GM12878 (cell line): ENCODE results near the gene PRDM12. TPM values are rescaled to one million over a fixed set of nuclear protein-coding genes. Genes with fewer than 3 reads are reported as not detected.

Experiments
- ATAC-seq: fragments of 200-7000 bp; cut with Tn5 transposase; 3 replicates; pipeline ENCODE4 v1.9.1; 2020; ENCODE audit warnings: mild to moderate bottlenecking, moderate library complexity
- BruUV-seq: library from RNA; stranded (reverse); fragments of 400-500 nt; replicated peaks from 2 replicates; lab custom pipeline; 2021; lab: Mats Ljungman, UMichigan
- CTCF ChIA-PET: fragments of 300-600 bp; sonication (Branson Sonifier 250); formaldehyde crosslinking; extraction: SDS; loops from one replicate; lab custom pipeline; 2021; ENCODE audit warnings: inconsistent platforms; lab: Yijun Ruan, JAX
- POLR2A ChIA-PET: fragments of 350-600 bp; formaldehyde crosslinking; extraction: SDS; loops from one replicate; lab custom pipeline; 2021; ENCODE audit warnings: inconsistent platforms; lab: Charles Lee
- RAD21 ChIA-PET: fragments of 300-600 bp; sonication (Branson Sonifier 250); formaldehyde crosslinking; loops from one replicate; lab custom pipeline; 2023; ENCODE audit warnings: antibody characterized with exemption; ENCODE audit not compliant: unreplicated experiment; lab: Charles Lee
- SMC1A ChIA-PET: fragments of 300-600 bp; sonication (Branson Sonifier 250); formaldehyde crosslinking; loops from one replicate; lab custom pipeline; 2023; ENCODE audit not compliant: unreplicated experiment, uncharacterized antibody; lab: Charles Lee
- DNase-seq: peaks from one replicate; pipeline ENCODE4 v3.0.0-alpha.2; 2011; ENCODE audit warnings: low read depth, low spot score
- FAIRE-seq: peaks from 3 replicates; lab custom pipeline; 2011; peaks lifted over from hg19 to GRCh38; lab: Jason Lieb, UNC
- H2AFZ ChIP-seq: 2 replicates; pipeline ENCODE4 v1.6.0; 2011; ENCODE audit warnings: low read depth, low read length, control low read depth; ENCODE audit not compliant: control insufficient read depth
- H3K27ac ChIP-seq: 2 replicates; pipeline ENCODE4 v1.5.1; 2011; ENCODE audit warnings: control low read depth; ENCODE audit not compliant: control insufficient read depth, insufficient read depth
- H3K27me3 ChIP-seq, 2 experiments: replicated peaks in 1 of 2; 2 replicates each; pipeline versions ENCODE4 v1.6.0 to v1.6.1; 2011; ENCODE audit warnings: low read length in 1 of 2; ENCODE audit not compliant: control insufficient read depth in 2 of 2, insufficient read depth in 2 of 2
- H3K36me3 ChIP-seq, 2 experiments: 2 replicates each; pipeline ENCODE4 v1.5.1; 2011; ENCODE audit warnings: low read length in 1 of 2; ENCODE audit not compliant: control insufficient read depth in 2 of 2, insufficient read depth in 2 of 2
- H3K4me1 ChIP-seq: 2 replicates; pipeline ENCODE4 v1.6.1; 2011; ENCODE audit warnings: mild to moderate bottlenecking, low read length, moderate library complexity, mixed read lengths; ENCODE audit not compliant: control insufficient read depth, insufficient read depth
- H3K4me2 ChIP-seq: 2 replicates; pipeline ENCODE4 v1.6.0; 2011; ENCODE audit warnings: control low read depth; ENCODE audit not compliant: control insufficient read depth, insufficient read depth
- H3K4me3 ChIP-seq: fragments of 200-600 bp; sonication (generic); 2 replicates; pipeline ENCODE4 v1.5.1; 2016
- H3K79me2 ChIP-seq: 2 replicates; pipeline ENCODE4 v1.6.0; 2011; ENCODE audit warnings: low read length; ENCODE audit not compliant: control insufficient read depth, insufficient read depth
- H3K9ac ChIP-seq: 2 replicates; pipeline ENCODE4 v1.8.0; 2011; ENCODE audit warnings: low read length, control low read depth, mixed read lengths; ENCODE audit not compliant: control insufficient read depth, insufficient read depth
- H3K9me3 ChIP-seq: replicated peaks from 3 replicates; pipeline ENCODE4 v1.5.1; 2011; ENCODE audit warnings: mild to moderate bottlenecking, low read length; ENCODE audit not compliant: control insufficient read depth, insufficient read depth
- H4K20me1 ChIP-seq: 2 replicates; pipeline ENCODE4 v1.6.0; 2011; ENCODE audit not compliant: control insufficient read depth, insufficient read depth
- BCL11A ChIP-seq: IDR thresholded peaks from 2 replicates; pipeline ENCODE4 v1.6.1; 2011; ENCODE audit warnings: low read depth, low read length
- BHLHE40 ChIP-seq, 2 experiments: fragments of 450-650 bp in 1 of 2; IDR thresholded peaks; 2 replicates each; pipeline ENCODE4 v1.6.1; 2011 to 2017; ENCODE audit warnings: low read depth in 2 of 2, borderline replicate concordance in 1 of 2, improper control_type of control experiment in 1 of 2, low read length in 1 of 2, mild to moderate bottlenecking in 1 of 2
- CREM ChIP-seq: IDR thresholded peaks from 2 replicates; pipeline ENCODE4 v1.6.1; 2014; ENCODE audit warnings: antibody characterized with exemption, low read depth
- FOS ChIP-seq: IDR thresholded peaks from 3 replicates; pipeline ENCODE4 v1.6.1; 2011; ENCODE audit warnings: borderline replicate concordance; ENCODE audit not compliant: insufficient read length; ENCODE audit errors: extremely low read depth
- IRF4 ChIP-seq: IDR thresholded peaks from 2 replicates; pipeline ENCODE4 v1.6.1; 2011; ENCODE audit warnings: low read depth, low read length
- MTA3 ChIP-seq: IDR thresholded peaks from 2 replicates; pipeline ENCODE4 v1.6.1; 2012; ENCODE audit warnings: low read length, inconsistent platforms, borderline replicate concordance
- MXI1 ChIP-seq: fragments of 150-350 bp; IDR thresholded peaks from 2 replicates; pipeline ENCODE4 v1.6.1; 2011; ENCODE audit warnings: low read depth, mild to moderate bottlenecking, inconsistent platforms, low read length, improper control_type of control experiment
- NFYB ChIP-seq: IDR thresholded peaks from 2 replicates; pipeline ENCODE4 v1.6.1; 2011; ENCODE audit warnings: low read depth, mild to moderate bottlenecking, low read length, improper control_type of control experiment, moderate library complexity; ENCODE audit not compliant: insufficient read depth
- RUNX3 ChIP-seq: IDR thresholded peaks from 2 replicates; pipeline ENCODE4 v1.6.1; 2012; ENCODE audit warnings: low read length, inconsistent platforms
- SIX5 ChIP-seq: IDR thresholded peaks from 2 replicates; pipeline ENCODE4 v1.6.1; 2011; ENCODE audit warnings: mild to moderate bottlenecking, low read depth, low read length, moderate library complexity; ENCODE audit not compliant: severe bottlenecking
- SUPT20H ChIP-seq: IDR thresholded peaks from 2 replicates; pipeline ENCODE4 v1.6.1; 2011; ENCODE audit warnings: low read depth, mild to moderate bottlenecking, low read length, moderate library complexity, borderline replicate concordance; ENCODE audit not compliant: control insufficient read depth
- ZBTB11 ChIP-seq: fragments of 450-650 bp; formaldehyde crosslinking; IDR thresholded peaks from 2 replicates; pipeline ENCODE4 v1.5.0; 2022; ENCODE audit warnings: mild to moderate bottlenecking, missing genetic modification characterization
- ZNF24 ChIP-seq: fragments of 450-650 bp; IDR thresholded peaks from 2 replicates; pipeline ENCODE4 v1.6.1; 2017; ENCODE audit warnings: antibody characterized with exemption, mild to moderate bottlenecking
- ZNF274 ChIP-seq: IDR thresholded peaks from one replicate; pipeline ENCODE4 v1.8.0; 2011; ENCODE audit not compliant: insufficient read length, insufficient read depth
- WGBS: methylation state at CpG from one replicate; pipeline ENCODE4 v1.1.6; 2016; ENCODE audit warnings: low lambda C conversion rate; ENCODE audit not compliant: insufficient replicate concordance, insufficient coverage; ENCODE audit errors: missing lambda C conversion rate; 5-methylcytosine and 5-hydroxymethylcytosine counted together
- in situ Hi-C: fragments of 300-500 bp; cut with MboI; formaldehyde crosslinking; loops from 9 replicates; pipeline ENCODE4 v1.14.3; 2018; ENCODE audit warnings: mixed read lengths
- intact Hi-C: fragments of 100-400 bp; cut with micrococcal nuclease; formaldehyde crosslinking; loops from one replicate; pipeline ENCODE4 v1.14.2; 2022; ENCODE audit not compliant: unreplicated experiment
- polyA plus RNA-seq, 11 experiments: library from polyadenylated mRNA; depleted of rRNA in 4 of 11; unstranded in 6 of 11; stranded (reverse) in 5 of 11; fragments of >200 nt; fragmentation: Nextera tagmentation in 4 of 11; fragmentation: Illumina TruSeq in 1 of 11; extraction: Ambion mirVana in 4 of 11; extraction: Trizol in 1 of 11; gene quantifications; 1 replicate in 1 of 11; 2 replicates in 10 of 11; pipeline versions ENCODE4 v1.2.1 to v1.2.3, GENCODE V29; 2011 to 2016; ENCODE audit warnings: inconsistent platforms in 2 of 11, missing spikeins in 2 of 11, low read depth in 1 of 11
- total RNA-seq, 4 experiments: library from RNA; depleted of rRNA in 3 of 4; stranded (reverse); fragments of >200 nt in 3 of 4; fragmentation: Illumina TruSeq in 1 of 4; extraction: Trizol in 1 of 4; gene quantifications; 2 replicates each; pipeline versions ENCODE4 v1.2.1 to v1.2.3, GENCODE V29; 2013 to 2021
- TF ChIP-seq, protein P1 (sequence below): IDR thresholded peaks from 2 replicates; pipeline ENCODE4 v1.6.1; 2011; ENCODE audit warnings: low read depth, low read length, improper control_type of control experiment, borderline replicate concordance
- TF ChIP-seq, protein P2 (sequence below): fragments of 450-650 bp; IDR thresholded peaks from 2 replicates; pipeline ENCODE4 v1.6.1; 2016; ENCODE audit warnings: mild to moderate bottlenecking
- TF ChIP-seq, protein P3 (sequence below): IDR thresholded peaks from 2 replicates; pipeline ENCODE4 v1.6.1; 2011; ENCODE audit warnings: mild to moderate bottlenecking, low read depth, low read length, moderate library complexity; ENCODE audit not compliant: insufficient replicate concordance

PRDM12 gene
- total and polyA plus RNA-seq, 10 of the 15 experiments (the other 5 are each of a cell fraction or from before 2014, with no cell fraction given) = not detected

DNA sequence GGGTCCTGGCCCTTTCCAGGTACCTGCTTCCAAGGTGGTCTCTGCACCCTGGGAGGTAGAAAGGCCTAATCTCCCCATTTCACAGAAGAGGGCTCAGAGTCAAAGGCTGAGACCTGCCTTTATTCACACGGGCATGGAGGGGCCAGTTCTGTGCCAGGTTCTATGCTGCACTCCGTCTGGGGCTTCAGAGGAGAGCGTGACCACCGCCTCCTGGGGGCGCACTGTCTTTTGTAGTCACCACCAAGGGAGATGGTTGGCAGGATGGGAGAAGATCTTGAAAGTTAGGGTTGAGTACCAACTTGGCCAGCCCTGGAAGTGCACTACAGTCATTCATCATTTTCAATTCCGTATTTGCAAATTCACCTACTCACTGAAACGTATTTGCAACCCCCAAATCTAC, 23.7 kb upstream of the PRDM12 start:
- no peak overlapping the region for H3K27ac ChIP-seq
- RAD21 ChIA-PET = no interaction called here
- H3K4me1 ChIP-seq = no peaks in the 10 kb centered on the region
- ATAC-seq (no peak), FAIRE-seq (no peak), DNase-seq (no peak)
- CTCF ChIA-PET = no interaction called here
- H2AFZ ChIP-seq = no peak overlapping the region
- BruUV-seq = no TSS peak
- no peak overlapping the region for H3K4me3 ChIP-seq
- H3K9ac ChIP-seq = no peak overlapping the region
- H3K27me3 ChIP-seq = no peaks in the 10 kb centered on the region
- POLR2A ChIA-PET = no interaction called here
- no peaks in the 10 kb centered on the region for H4K20me1 ChIP-seq
- intact Hi-C loops (no loop called here), in situ Hi-C loops (no loop called here)
- SMC1A ChIA-PET = interaction anchor here (0.7 kb wide), 1 partner anchor 1675 kb away, joined by 3 read pairs; no protein-coding TSS in a partner anchor
- peaks cover 0 to 12% of the 10 kb centered on the region in 2 experiments; a peak in 3 of 4 replicates for H3K36me3 ChIP-seq
- no peak for TF ChIP-seq SUPT20H
- TF ChIP-seq ZNF24 = no peak
- no peak for TF ChIP-seq RUNX3
- no peak for TF ChIP-seq ZBTB11 (CRISPR knock-in tag)
- no peak for TF ChIP-seq IRF4
- no peak for TF ChIP-seq FOS
- no peak for TF ChIP-seq MTA3
- TF ChIP-seq ZNF274 = no peak
- TF ChIP-seq, protein P1, sequence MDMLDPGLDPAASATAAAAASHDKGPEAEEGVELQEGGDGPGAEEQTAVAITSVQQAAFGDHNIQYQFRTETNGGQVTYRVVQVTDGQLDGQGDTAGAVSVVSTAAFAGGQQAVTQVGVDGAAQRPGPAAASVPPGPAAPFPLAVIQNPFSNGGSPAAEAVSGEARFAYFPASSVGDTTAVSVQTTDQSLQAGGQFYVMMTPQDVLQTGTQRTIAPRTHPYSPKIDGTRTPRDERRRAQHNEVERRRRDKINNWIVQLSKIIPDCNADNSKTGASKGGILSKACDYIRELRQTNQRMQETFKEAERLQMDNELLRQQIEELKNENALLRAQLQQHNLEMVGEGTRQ = no peak
- TF ChIP-seq BHLHE40 (IDR thresholded peaks at IDR 0.05; ENCODE audit: borderline replicate concordance in 1 of 2, low read depth in 2 of 2, low read length in 1 of 2) = no peak
- TF ChIP-seq MXI1 = no peak
- TF ChIP-seq SIX5 = no peak
- TF ChIP-seq, protein P2, sequence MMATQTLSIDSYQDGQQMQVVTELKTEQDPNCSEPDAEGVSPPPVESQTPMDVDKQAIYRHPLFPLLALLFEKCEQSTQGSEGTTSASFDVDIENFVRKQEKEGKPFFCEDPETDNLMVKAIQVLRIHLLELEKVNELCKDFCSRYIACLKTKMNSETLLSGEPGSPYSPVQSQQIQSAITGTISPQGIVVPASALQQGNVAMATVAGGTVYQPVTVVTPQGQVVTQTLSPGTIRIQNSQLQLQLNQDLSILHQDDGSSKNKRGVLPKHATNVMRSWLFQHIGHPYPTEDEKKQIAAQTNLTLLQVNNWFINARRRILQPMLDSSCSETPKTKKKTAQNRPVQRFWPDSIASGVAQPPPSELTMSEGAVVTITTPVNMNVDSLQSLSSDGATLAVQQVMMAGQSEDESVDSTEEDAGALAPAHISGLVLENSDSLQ = no peak
- no peak for TF ChIP-seq BCL11A
- TF ChIP-seq CREM = no peak
- TF ChIP-seq, protein P3, sequence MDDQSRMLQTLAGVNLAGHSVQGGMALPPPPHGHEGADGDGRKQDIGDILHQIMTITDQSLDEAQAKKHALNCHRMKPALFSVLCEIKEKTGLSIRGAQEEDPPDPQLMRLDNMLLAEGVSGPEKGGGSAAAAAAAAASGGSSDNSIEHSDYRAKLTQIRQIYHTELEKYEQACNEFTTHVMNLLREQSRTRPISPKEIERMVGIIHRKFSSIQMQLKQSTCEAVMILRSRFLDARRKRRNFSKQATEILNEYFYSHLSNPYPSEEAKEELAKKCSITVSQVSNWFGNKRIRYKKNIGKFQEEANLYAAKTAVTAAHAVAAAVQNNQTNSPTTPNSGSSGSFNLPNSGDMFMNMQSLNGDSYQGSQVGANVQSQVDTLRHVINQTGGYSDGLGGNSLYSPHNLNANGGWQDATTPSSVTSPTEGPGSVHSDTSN = no peak
- TF ChIP-seq NFYB = no peak
- WGBS = 48% methylated on average over 7 of the region's 7 CpGs
- H3K79me2 ChIP-seq = no peaks in the 10 kb centered on the region
- no peaks in the 10 kb centered on the region for H3K9me3 ChIP-seq
- no peak overlapping the region for H3K4me2 ChIP-seq
